ENCODE results near the gene LSM14A. TPM values are rescaled to one million over a fixed set of nuclear protein-coding genes. Genes with fewer than 3 reads are reported as not detected.

LSM14A gene
- total and polyA plus RNA-seq, 2 of the 8 experiments (the other 6 are each of a cell fraction or from before 2014, with no cell fraction given) = 117 to 195 TPM

DNA sequence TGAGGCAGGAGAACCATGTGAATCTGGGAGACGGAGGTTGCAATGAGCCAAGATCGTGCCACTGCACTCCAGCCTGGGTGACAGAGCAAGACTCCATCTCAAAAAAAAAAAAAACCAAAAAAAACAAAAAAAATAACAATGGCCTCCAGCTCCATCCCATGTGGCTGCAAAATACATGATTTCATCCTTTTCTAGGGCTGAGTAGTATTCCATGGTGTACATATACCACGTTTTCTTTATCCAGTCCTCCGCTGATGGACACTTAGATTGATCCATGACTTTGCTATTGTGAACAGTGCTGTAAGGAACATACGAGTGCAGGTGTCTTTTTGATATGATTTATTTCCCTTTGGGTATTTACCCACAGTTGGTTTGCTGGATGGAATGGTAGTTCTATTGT lies 20.9 kb upstream of the LSM14A start (continued):
- TF ChIP-seq RNF2 (IDR thresholded peaks at IDR 0.05; ENCODE audit: borderline replicate concordance, low read depth, low read length, missing control alignments, poor library complexity, severe bottlenecking) (no peak), JUN (IDR thresholded peaks at IDR 0.05; ENCODE audit: low read depth, low read length) (no peak), SP2 (IDR thresholded peaks at IDR 0.05; ENCODE audit: low read length) (no peak), GTF2F1 (IDR thresholded peaks at IDR 0.05; ENCODE audit: borderline replicate concordance, low read depth, low read length) (no peak), SAP30 (IDR thresholded peaks at IDR 0.05; ENCODE audit: insufficient read depth, insufficient replicate concordance, low read length) (no peak)
